Cardiac septum (tissue), 1 donor: ENCODE data around the gene ADAMTSL3. TPM values are rescaled to one million over a fixed set of nuclear protein-coding genes. Genes with fewer than 3 reads are reported as not detected.

Experiments
- DNase-seq: peaks from one replicate; pipeline ENCODE4 v3.0.0-alpha.2; 2020; ENCODE audit warnings: low spot score
- intact Hi-C: fragments of 100-400 bp; cut with DNase I; formaldehyde crosslinking; loops from one replicate; pipeline ENCODE4 v1.14.0; 2022
- total RNA-seq: library from RNA; stranded (reverse); fragmentation: NEBNext Ultra II Directional; extraction: Animal tissue kit (Norgen Biotek cat#: 25700); gene quantifications from one replicate; pipeline ENCODE4 v1.2.1, GENCODE V29; 2021
- donor health status: DM: no; HTN: no; CAD: no.

ADAMTSL3 gene
- total RNA-seq, 1 donor from 2014 or later: 9.8 TPM

- DNase-seq: no peak
- intact Hi-C loops: no loop called here
Measured at GRCh38 chr15:83897037-83897436, 243.1 kb downstream of the ADAMTSL3 start.

- no peak for DNase-seq
- intact Hi-C loops: no loop called here
Measured at GRCh38 chr15:83898361-83898760, 244.4 kb downstream of the ADAMTSL3 start.

GRCh38 chr15:83899670-83900069, 245.7 kb downstream of the ADAMTSL3 start:
- intact Hi-C loops: no loop called here

GRCh38 chr15:83904107-83905040, 250.5 kb downstream of the ADAMTSL3 start:
- no peak for DNase-seq
- intact Hi-C loops: no loop called here

More at GRCh38 chr15:83899670-83900069, 245.7 kb downstream of the ADAMTSL3 start:
- DNase-seq: no peak

GRCh38 chr15:83905556-83906273, 251.8 kb downstream of the ADAMTSL3 start:
- intact Hi-C loops: no loop called here
- no peak for DNase-seq

GRCh38 chr15:83911345-83911744, 257.4 kb downstream of the ADAMTSL3 start:
- no peak for DNase-seq
- intact Hi-C loops: no loop called here

- intact Hi-C loops: no loop called here
- no peak for DNase-seq
Measured at GRCh38 chr15:83912343-83912742, 258.4 kb downstream of the ADAMTSL3 start.

- DNase-seq: no peak
- intact Hi-C loops: no loop called here
Measured at GRCh38 chr15:83913034-83913632, 259.2 kb downstream of the ADAMTSL3 start.

GRCh38 chr15:83914906-83915305, 261.0 kb downstream of the ADAMTSL3 start:
- intact Hi-C loops: no loop called here

GRCh38 chr15:83917432-83917831, 263.5 kb downstream of the ADAMTSL3 start:
- intact Hi-C loops: no loop called here
- no peak for DNase-seq

More at GRCh38 chr15:83914906-83915305, 261.0 kb downstream of the ADAMTSL3 start:
- DNase-seq: no peak

- intact Hi-C loops: no loop called here
- no peak for DNase-seq
Measured at GRCh38 chr15:83918011-83918410, 264.1 kb downstream of the ADAMTSL3 start.

GRCh38 chr15:83919319-83919830, 265.5 kb downstream of the ADAMTSL3 start:
- intact Hi-C loops: no loop called here
- no peak for DNase-seq

GRCh38 chr15:83919978-83920510, 266.1 kb downstream of the ADAMTSL3 start:
- intact Hi-C loops: no loop called here
- DNase-seq: no peak

- no peak for DNase-seq
- intact Hi-C loops: no loop called here
Measured at GRCh38 chr15:83922649-83923294, 268.8 kb downstream of the ADAMTSL3 start.

- intact Hi-C loops: no loop called here
- no peak for DNase-seq
Measured at GRCh38 chr15:83926116-83926515, 272.2 kb downstream of the ADAMTSL3 start.

GRCh38 chr15:83927704-83928391, 273.9 kb downstream of the ADAMTSL3 start:
- intact Hi-C loops: no loop called here
- DNase-seq: no peak

- intact Hi-C loops: no loop called here
- DNase-seq: no peak
Measured at GRCh38 chr15:83928392-83928734, 274.4 kb downstream of the ADAMTSL3 start.

- intact Hi-C loops: no loop called here
- no peak for DNase-seq
Measured at GRCh38 chr15:83928878-83929418, 275.0 kb downstream of the ADAMTSL3 start.

GRCh38 chr15:83929619-83930018, 275.7 kb downstream of the ADAMTSL3 start:
- intact Hi-C loops: no loop called here
- no peak for DNase-seq
